ENCODE data around the gene ENTREP1.

The ENTREP1 gene

GRCh38 chr9:69425136-69425801 lies 100.3 kb downstream of the ENTREP1 start:
- no peak overlapping the region for H3K4me3 ChIP-seq (ENCODE audit: low read depth, low read length)
- no peaks in the 10 kb centered on the region for H3K9me3 ChIP-seq (ENCODE audit: severe bottlenecking)
- H3K27me3 ChIP-seq (ENCODE audit: insufficient read depth, low read depth, severe bottlenecking), result no peaks in the 10 kb centered on the region
- H3K27ac ChIP-seq, result no peak overlapping the region
- TF ChIP-seq, protein P1, sequence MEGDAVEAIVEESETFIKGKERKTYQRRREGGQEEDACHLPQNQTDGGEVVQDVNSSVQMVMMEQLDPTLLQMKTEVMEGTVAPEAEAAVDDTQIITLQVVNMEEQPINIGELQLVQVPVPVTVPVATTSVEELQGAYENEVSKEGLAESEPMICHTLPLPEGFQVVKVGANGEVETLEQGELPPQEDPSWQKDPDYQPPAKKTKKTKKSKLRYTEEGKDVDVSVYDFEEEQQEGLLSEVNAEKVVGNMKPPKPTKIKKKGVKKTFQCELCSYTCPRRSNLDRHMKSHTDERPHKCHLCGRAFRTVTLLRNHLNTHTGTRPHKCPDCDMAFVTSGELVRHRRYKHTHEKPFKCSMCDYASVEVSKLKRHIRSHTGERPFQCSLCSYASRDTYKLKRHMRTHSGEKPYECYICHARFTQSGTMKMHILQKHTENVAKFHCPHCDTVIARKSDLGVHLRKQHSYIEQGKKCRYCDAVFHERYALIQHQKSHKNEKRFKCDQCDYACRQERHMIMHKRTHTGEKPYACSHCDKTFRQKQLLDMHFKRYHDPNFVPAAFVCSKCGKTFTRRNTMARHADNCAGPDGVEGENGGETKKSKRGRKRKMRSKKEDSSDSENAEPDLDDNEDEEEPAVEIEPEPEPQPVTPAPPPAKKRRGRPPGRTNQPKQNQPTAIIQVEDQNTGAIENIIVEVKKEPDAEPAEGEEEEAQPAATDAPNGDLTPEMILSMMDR (IDR thresholded peaks at IDR 0.05; ENCODE audit: low read depth, low read length), result no peak
- no peaks in the 10 kb centered on the region for H3K36me3 ChIP-seq
- no peak for DNase-seq

DNA sequence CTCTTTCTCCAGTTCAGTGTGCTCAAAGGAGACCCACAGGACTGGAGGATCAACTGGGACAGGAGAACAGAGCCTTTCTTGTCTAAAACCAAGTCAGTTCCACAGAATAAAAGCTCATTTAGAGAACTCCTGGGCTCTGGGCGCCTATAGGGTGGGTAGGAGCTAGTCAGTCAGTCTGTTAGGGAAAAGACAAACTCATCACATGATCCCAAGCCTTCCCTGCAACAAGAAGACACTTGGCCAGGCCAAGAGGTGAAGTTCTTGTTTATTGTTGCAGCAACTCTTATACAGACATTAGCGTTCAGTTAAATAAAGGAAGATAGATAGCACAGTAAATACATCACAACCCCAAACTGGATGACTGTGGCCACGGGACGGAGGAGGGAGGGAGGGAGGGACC lies 102.3 kb downstream of the ENTREP1 start:
- Histone ChIP-seq H3K4me3 (ENCODE audit: low read depth, low read length) (no peak overlapping the region), H3K27ac (no peak overlapping the region), H3K36me3 (no peaks in the 10 kb centered on the region), H3K9me3 (ENCODE audit: severe bottlenecking) (no peaks in the 10 kb centered on the region), H3K27me3 (ENCODE audit: insufficient read depth, low read depth, severe bottlenecking) (no peaks in the 10 kb centered on the region)
- DNase-seq, result no peak
- TF ChIP-seq, protein P1 (IDR thresholded peaks at IDR 0.05; ENCODE audit: low read depth, low read length), result no peak

- no peaks in the 10 kb centered on the region for H3K9me3 ChIP-seq (ENCODE audit: severe bottlenecking)
- H3K27me3 ChIP-seq (ENCODE audit: insufficient read depth, low read depth, severe bottlenecking), result no peaks in the 10 kb centered on the region
- H3K27ac ChIP-seq, result no peak overlapping the region
- H3K4me3 ChIP-seq (ENCODE audit: low read depth, low read length), result no peak overlapping the region
- TF ChIP-seq, protein P1 (IDR thresholded peaks at IDR 0.05; ENCODE audit: low read depth, low read length), result no peak
- no peak for DNase-seq
- H3K36me3 ChIP-seq, result no peaks in the 10 kb centered on the region
Observed at GRCh38 chr9:69428017-69428785, 103.2 kb downstream of the ENTREP1 start.

GRCh38 chr9:69429281-69429680 lies 104.3 kb downstream of the ENTREP1 start:
- Histone ChIP-seq H3K27ac (no peak overlapping the region), H3K4me3 (ENCODE audit: low read depth, low read length) (no peak overlapping the region), H3K9me3 (ENCODE audit: severe bottlenecking) (no peaks in the 10 kb centered on the region), H3K27me3 (ENCODE audit: insufficient read depth, low read depth, severe bottlenecking) (no peaks in the 10 kb centered on the region), H3K36me3 (no peaks in the 10 kb centered on the region)
- TF ChIP-seq, protein P1 (IDR thresholded peaks at IDR 0.05; ENCODE audit: low read depth, low read length), result no peak
- no peak for DNase-seq

DNA sequence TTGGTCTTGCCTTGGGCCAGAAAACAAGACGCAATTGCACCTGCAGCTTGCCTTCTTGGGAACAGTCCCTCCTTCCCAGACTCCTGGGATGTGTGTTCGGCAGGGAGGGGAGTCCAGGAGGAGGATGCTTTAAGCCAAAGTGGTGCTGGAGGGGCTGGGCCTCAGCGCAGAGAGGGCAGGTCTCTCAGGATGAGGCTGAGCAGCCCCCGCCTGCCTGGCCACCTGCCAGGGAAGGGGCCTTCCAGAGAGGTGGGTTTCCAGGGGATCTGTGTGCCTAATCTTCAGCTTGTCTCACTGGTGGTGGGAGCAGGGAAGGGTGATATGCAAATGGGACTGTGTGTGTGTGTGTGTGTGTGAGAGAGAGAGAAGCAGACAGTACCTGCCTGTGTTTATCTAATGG lies 105.2 kb downstream of the ENTREP1 start:
- Histone ChIP-seq H3K27ac (no peak overlapping the region), H3K36me3 (no peaks in the 10 kb centered on the region), H3K4me3 (ENCODE audit: low read depth, low read length) (no peak overlapping the region), H3K27me3 (ENCODE audit: insufficient read depth, low read depth, severe bottlenecking) (no peaks in the 10 kb centered on the region), H3K9me3 (ENCODE audit: severe bottlenecking) (no peaks in the 10 kb centered on the region)
- DNase-seq, result no peak
- TF ChIP-seq, protein P1 (IDR thresholded peaks at IDR 0.05; ENCODE audit: low read depth, low read length), result no peak

Measured in WERI-Rb-1 (cell line).